HG02840 (cell line): ENCODE data around the gene HEXIM2.
"Not testable (repeated sequence)": the region's sequence is repeated elsewhere in the genome, so short reads cannot be mapped to it uniquely, and the experiment has no call there.

Experiments
- ATAC-seq: cut with Tn5 transposase; IDR thresholded peaks from one replicate; pipeline ENCODE4 v1.9.1; 2021; ENCODE audit warnings: mild to moderate bottlenecking, moderate library complexity, moderate number of reproducible peaks; ENCODE audit not compliant: unreplicated experiment, low FRiP score

The HEXIM2 gene, protein sequence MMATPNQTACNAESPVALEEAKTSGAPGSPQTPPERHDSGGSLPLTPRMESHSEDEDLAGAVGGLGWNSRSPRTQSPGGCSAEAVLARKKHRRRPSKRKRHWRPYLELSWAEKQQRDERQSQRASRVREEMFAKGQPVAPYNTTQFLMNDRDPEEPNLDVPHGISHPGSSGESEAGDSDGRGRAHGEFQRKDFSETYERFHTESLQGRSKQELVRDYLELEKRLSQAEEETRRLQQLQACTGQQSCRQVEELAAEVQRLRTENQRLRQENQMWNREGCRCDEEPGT

GRCh38 chr17:45161288-45162024, at the start of gene HEXIM2:
Gene HEXIM2 (plus strand): TSS chr17:45161875. CDS start chr17:45162794, 919 bp downstream.
- ATAC-seq, result peak; percentile 89

- no peak for ATAC-seq
Measured at GRCh38 chr17:45112559-45113423, 48.9 kb upstream of the HEXIM2 start.

DNA sequence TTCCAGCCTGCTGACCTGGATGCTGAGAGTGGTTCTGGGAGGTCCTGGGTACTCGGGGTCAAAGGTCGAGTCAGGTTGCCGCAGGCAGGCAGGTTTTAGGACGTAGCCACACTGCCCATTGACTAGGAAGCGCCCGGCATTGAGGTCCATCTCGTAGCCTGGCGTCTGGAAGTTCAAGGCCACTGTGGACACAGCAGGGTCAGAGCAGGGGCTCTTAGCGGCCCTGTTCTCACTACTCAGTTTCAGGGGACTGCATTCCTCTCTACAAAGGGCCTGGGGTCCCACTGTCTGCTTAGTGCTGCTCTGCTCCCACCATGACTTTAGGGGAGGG, 48.3 kb upstream of the HEXIM2 start:
- ATAC-seq, result no peak

DNA sequence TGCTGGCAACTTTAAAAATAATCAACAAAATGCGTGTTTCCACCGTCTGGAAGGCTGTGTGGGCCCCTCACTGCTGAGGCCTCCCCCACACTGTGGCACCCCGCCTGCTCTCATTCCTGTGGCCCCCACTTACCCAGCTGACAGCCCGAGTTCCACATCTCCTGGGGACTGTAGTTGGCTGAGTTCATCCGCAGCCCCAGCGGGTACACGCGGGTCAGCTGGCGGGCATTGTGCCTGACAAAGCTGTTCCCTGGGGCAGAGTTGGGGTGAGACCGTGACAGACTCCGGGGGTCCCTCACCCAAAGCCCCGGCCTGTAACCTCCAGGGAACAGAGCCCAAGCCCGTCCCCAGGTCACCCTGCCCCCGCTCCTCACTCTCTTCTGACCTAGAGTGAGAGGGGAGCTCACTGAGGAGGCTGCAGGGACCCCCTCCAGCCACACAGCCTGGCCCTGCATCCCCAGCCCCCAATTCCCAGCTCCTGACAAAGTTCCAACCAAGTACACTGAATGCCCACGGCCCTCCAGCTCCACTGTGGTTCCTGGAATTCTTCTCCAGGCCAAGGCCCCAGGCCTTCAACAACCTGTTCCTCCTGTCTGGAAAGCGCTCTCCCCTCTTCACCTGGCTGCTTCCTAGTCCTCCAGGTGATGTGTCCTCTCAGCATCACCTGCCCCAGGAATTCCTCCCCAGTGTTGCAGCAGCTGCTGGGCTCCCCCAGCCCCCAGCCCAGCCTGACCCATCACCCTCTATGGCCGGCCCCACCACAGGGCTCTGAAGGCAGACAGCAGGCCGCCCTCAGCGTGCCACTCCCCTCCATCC, 47.4 kb upstream of the HEXIM2 start:
- ATAC-seq, result no peak

GRCh38 chr17:45115015-45115625, 46.6 kb upstream of the HEXIM2 start:
- no peak for ATAC-seq

- ATAC-seq, result no peak
Measured at GRCh38 chr17:45115871-45116270, 45.8 kb upstream of the HEXIM2 start.

DNA sequence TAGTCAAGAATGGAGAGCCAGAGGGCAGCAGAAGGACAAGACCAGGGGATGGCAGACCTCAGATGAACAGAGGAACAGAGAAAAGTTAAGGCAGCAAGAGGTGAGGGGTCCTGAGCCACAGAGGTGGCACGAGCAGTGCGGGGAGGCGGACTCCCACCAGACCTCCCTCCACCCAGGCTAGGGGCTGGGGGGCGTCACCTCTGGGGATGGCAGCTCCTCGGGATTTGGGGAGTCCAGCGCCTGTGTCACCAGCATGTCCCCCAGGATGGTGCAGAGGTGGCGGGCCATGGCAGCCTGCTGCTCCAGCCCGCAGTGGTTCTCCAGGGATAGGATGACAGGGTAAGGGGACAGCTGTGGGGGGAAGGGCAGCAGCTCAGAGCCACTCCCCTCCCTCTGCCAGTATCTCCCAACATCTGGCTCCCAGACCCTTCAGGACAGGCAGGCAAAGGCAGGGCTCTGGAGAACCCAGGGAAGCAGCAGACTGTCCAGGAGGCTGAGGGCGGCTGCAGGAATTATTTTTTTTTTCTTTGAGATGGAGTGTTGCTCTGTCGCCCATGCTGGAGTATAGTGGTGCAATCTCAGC, 45.1 kb upstream of the HEXIM2 start:
- ATAC-seq, result no peak

- ATAC-seq, result no peak
Measured at GRCh38 chr17:45117334-45117733, 44.3 kb upstream of the HEXIM2 start.

GRCh38 chr17:45117848-45118646, 43.6 kb upstream of the HEXIM2 start:
- ATAC-seq, result no peak

DNA sequence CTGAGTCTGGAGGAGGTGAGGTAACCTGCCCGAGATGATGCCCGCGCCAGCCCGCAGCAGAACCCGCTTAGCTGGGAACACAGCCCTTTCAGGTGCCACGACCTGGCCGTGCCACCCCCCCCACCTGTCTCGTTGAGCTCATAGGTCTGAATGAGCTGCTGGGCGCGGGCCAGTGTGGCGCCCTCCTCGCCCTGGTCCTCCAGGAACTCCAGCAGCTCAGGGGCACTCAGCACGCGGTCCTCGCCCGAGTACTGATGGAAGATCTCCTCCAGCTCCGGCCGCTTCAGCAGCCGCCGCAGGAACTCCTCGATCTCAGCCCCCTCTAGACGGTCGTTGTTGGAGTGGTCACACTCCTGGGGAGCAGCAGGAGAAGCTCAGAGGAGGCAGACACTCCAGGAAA, 43.0 kb upstream of the HEXIM2 start:
- ATAC-seq, result no peak

DNA sequence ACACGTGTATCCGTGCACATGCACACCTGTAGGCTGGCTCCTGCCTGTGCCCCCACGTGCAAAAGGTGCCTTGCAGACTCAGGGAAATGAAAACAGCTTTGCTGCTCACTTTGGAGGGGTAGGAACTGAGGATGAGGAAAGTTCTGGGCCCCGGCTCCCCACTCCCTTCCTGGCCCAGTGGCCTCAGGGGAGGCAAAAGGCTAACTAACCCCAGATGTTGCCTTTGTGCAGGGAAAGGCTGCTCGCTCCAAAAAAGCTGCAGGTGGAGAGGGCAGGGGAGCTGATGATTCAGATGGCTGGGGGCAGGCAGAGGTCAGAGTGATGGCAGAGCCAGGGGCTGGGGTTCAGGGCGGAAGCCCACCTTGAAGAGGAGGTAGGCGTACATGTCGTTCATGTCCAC, 41.7 kb upstream of the HEXIM2 start:
- no peak for ATAC-seq

DNA sequence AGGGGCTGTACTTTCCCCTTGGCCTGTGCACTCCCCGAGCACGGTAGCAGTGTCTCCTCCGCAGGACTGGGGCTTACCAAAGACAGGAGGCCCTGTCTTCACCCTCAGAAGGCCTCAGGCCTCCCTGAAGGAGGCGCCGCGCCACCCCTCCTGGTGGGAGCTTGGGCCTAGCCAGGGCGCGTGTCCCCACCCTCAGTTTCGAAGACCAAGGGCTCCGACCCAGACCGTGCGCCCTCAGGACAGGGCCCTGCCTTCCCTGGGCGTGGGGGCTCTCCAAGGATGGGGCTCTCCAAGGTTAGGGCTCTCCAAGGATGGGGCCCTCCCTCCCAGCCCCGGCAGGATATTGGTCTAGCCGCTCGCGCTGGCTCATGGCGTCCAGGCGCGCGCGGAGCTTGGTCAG, 41.1 kb upstream of the HEXIM2 start:
- ATAC-seq, result no peak

DNA sequence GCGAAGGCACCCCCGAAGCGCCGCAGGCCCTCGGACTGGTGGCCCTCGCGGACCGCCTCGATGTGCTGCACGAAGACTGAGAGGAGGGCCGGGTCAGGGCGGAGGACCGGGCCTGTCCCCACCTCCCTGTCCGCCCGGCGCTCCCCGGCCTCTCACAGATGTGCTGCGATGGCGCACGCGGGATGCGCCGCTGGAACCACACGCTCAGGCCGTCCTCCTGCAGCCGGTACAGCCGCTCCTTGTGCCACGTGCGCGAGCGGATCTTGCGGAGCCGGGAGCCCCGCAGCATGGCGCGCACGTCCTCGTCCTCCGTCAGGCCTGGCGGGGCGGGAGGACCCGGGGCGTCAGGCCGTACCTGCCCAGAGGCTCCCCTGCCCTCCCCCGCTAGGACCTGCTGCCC, 40.6 kb upstream of the HEXIM2 start:
- ATAC-seq, result no peak

GRCh38 chr17:45123076-45123770, 38.5 kb upstream of the HEXIM2 start:
- ATAC-seq, result no peak

- ATAC-seq, result no peak
Measured at GRCh38 chr17:45123930-45124796, 37.5 kb upstream of the HEXIM2 start.

DNA sequence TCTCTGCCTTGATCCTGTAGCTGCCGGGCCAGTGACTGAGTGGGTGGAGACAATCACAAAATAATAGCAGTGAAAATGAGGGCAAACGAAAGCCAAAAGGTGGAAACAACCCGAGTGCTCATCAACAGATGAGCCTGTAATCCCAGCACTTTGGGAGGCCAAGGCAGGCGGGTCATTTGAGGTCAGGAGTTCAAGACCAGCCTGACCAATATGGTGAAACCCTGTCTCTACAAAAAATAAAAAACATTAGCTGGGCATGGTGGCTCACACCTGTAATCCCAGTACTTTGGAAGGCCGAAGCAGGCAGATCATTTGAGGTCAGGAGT, 36.9 kb upstream of the HEXIM2 start:
- not testable (repeated sequence) for ATAC-seq

- ATAC-seq, result no peak
Measured at GRCh38 chr17:45125509-45125908, 36.2 kb upstream of the HEXIM2 start.

GRCh38 chr17:45127207-45127547, 34.5 kb upstream of the HEXIM2 start:
- ATAC-seq, result no peak
